Nephron progenitor cell (in vitro differentiated cells): ENCODE results near the gene ITSN1.
"Not testable (repeated sequence)": the region's sequence is repeated elsewhere in the genome, so short reads cannot be mapped to it uniquely, and the experiment has no call there.

Experiments used
- DNase-seq: peaks from one replicate; pipeline ENCODE4 v3.0.0; 2021
- H3K27ac Mint-ChIP-seq: 2 replicates; pipeline ENCODE4 v1.8.0; 2021; ENCODE audit warnings: mild to moderate bottlenecking, moderate library complexity, mixed read lengths
- H3K27me3 Mint-ChIP-seq: 2 replicates; pipeline ENCODE4 v1.8.0; 2021; ENCODE audit warnings: mild to moderate bottlenecking, low read depth, mixed read lengths; ENCODE audit not compliant: poor library complexity
- H3K36me3 Mint-ChIP-seq: 2 replicates; pipeline ENCODE4 v1.8.0; 2021; ENCODE audit warnings: low read depth, mixed read lengths
- H3K4me1 Mint-ChIP-seq: 2 replicates; pipeline ENCODE4 v1.8.0; 2021; ENCODE audit warnings: mixed read lengths
- H3K4me3 Mint-ChIP-seq: 2 replicates; pipeline ENCODE4 v1.8.0; 2021; ENCODE audit warnings: mild to moderate bottlenecking, moderate library complexity, mixed read lengths
- H3K9me3 Mint-ChIP-seq: 2 replicates; pipeline ENCODE4 v1.8.0; 2021; ENCODE audit warnings: mild to moderate bottlenecking, moderate library complexity, mixed read lengths
- TF ChIP-seq, protein P1 (sequence below): fragments of 200-600 bp; sonication (generic); IDR thresholded peaks from 2 replicates; pipeline ENCODE4 v1.5.0; 2021; ENCODE audit warnings: antibody characterized with exemption

Gene ITSN1

GRCh38 chr21:33642027-33642895 lies at the start of gene ITSN1:
ITSN1 (plus strand) TSS chr21:33642501; CDS start chr21:33718829, 76,328 bp downstream.
- Mint-ChIP-seq H3K4me1 (peaks cover 25% of the 10 kb centered on the region), H3K27me3 (peaks cover 3% of the 10 kb centered on the region), H3K9me3 (peaks cover 4% of the 10 kb centered on the region), H3K4me3 (peak within 1 kb of the TSS; percentile 93), H3K36me3 (peaks cover 12% of the 10 kb centered on the region), H3K27ac (peak within 1 kb of the TSS; percentile 98)
- TF ChIP-seq, protein P1, sequence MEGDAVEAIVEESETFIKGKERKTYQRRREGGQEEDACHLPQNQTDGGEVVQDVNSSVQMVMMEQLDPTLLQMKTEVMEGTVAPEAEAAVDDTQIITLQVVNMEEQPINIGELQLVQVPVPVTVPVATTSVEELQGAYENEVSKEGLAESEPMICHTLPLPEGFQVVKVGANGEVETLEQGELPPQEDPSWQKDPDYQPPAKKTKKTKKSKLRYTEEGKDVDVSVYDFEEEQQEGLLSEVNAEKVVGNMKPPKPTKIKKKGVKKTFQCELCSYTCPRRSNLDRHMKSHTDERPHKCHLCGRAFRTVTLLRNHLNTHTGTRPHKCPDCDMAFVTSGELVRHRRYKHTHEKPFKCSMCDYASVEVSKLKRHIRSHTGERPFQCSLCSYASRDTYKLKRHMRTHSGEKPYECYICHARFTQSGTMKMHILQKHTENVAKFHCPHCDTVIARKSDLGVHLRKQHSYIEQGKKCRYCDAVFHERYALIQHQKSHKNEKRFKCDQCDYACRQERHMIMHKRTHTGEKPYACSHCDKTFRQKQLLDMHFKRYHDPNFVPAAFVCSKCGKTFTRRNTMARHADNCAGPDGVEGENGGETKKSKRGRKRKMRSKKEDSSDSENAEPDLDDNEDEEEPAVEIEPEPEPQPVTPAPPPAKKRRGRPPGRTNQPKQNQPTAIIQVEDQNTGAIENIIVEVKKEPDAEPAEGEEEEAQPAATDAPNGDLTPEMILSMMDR = no peak
- peak; percentile 100 for DNase-seq

DNA sequence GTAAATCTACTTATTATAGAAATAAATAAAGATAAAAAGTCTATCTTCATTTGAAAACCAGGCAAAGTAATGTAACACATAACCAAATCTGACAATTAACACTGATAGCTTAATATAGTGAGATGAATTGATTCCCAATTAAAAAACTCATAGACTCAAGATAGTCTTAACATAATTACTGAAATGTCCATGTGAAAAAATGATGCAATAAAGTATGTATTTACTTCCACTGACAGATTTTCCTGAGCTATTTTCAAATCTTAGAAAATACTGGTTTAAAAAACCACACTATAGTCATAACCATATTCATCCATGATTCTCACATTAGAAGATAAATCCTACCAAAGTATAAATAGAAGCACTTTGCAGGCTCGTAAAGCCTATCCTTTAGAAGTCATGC lies 44.2 kb upstream of the ITSN1 start:
- H3K4me1 Mint-ChIP-seq = peaks cover 5% of the 10 kb centered on the region
- DNase-seq = no peak
- H3K27ac Mint-ChIP-seq = peak overlapping the region; percentile 22
- no peaks in the 10 kb centered on the region for H3K9me3 Mint-ChIP-seq
- H3K4me3 Mint-ChIP-seq = no peak overlapping the region
- TF ChIP-seq, protein P1 = no peak
- H3K36me3 Mint-ChIP-seq = peaks cover 68% of the 10 kb centered on the region
- H3K27me3 Mint-ChIP-seq = no peaks in the 10 kb centered on the region

- TF ChIP-seq, protein P1 = no peak
- Mint-ChIP-seq H3K9me3 (no peaks in the 10 kb centered on the region), H3K27me3 (no peaks in the 10 kb centered on the region), H3K4me1 (no peaks in the 10 kb centered on the region), H3K4me3 (no peak overlapping the region), H3K27ac (no peak overlapping the region), H3K36me3 (peaks cover 40% of the 10 kb centered on the region)
- no peak for DNase-seq
Measured at GRCh38 chr21:33608559-33608958, 33.7 kb upstream of the ITSN1 start.

GRCh38 chr21:33611006-33611744 lies 31.1 kb upstream of the ITSN1 start:
- TF ChIP-seq, protein P1 = no peak
- Mint-ChIP-seq H3K9me3 (no peaks in the 10 kb centered on the region), H3K4me3 (no peak overlapping the region), H3K27ac (no peak overlapping the region), H3K4me1 (no peaks in the 10 kb centered on the region), H3K27me3 (no peaks in the 10 kb centered on the region), H3K36me3 (peaks cover 50% of the 10 kb centered on the region)
- no peak for DNase-seq

DNA sequence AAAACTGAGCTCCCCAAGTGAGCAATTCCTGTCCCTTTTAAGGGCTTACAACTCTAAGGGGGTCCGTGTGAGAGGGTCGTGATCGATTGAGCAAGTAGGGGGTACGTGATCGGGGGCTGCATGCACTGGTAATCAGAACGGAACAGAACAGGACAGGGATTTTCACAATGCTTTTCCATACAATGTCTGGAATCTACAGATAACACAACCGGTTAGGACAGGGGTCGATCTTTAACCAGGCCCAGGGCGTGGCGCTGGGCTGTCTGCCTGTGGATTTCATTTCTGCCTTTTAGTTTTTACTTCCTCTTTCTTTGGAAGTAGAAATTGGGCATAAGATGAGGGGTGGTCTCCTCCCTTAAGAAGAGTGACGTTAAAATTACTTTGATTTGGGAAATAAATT lies 24.7 kb upstream of the ITSN1 start:
- not testable (repeated sequence) for H3K27ac Mint-ChIP-seq, H3K27me3 Mint-ChIP-seq, H3K4me3 Mint-ChIP-seq, DNase-seq, H3K9me3 Mint-ChIP-seq, H3K4me1 Mint-ChIP-seq
- peaks cover 87% of the 10 kb centered on the region for H3K36me3 Mint-ChIP-seq

DNA sequence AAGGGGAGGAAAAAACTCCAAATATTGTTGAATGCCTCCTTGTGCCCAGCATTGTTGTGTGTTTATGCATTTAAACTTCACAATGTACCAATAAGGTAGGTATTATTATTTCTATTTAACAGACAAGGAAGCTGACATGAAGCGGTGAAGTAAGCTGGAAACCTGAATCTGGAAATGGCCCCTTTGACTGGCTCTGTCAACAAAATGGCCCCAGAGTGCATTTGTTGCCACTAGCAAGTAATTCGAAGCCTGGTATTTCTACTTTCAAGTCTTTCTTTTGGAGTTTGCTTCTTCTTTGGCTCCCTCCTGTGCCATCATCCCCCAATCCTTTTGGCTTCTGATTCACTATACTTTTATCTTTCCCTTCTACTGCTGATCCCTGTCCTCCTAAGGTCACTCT lies 23.9 kb upstream of the ITSN1 start:
- H3K9me3 Mint-ChIP-seq = peaks cover 4% of the 10 kb centered on the region
- H3K27ac Mint-ChIP-seq = peak overlapping the region; percentile 23
- TF ChIP-seq, protein P1 = no peak
- peaks cover 10% of the 10 kb centered on the region for H3K4me1 Mint-ChIP-seq
- no peak for DNase-seq
- H3K36me3 Mint-ChIP-seq = peaks cover 89% of the 10 kb centered on the region
- no peaks in the 10 kb centered on the region for H3K27me3 Mint-ChIP-seq
- no peak overlapping the region for H3K4me3 Mint-ChIP-seq
